Fibroblast of skin of scalp (primary cell): ENCODE results near the gene ZFR.
A peak's percentile ranks its signal among the peaks of the same experiment; 100 is the strongest.
"Not testable (repeated sequence)": the region's sequence is repeated elsewhere in the genome, so short reads cannot be mapped to it uniquely, and the experiment has no call there.

Source experiments
- DNase-seq: peaks from one replicate; pipeline ENCODE4 v3.0.0-alpha.2; 2013

Gene ZFR

DNA sequence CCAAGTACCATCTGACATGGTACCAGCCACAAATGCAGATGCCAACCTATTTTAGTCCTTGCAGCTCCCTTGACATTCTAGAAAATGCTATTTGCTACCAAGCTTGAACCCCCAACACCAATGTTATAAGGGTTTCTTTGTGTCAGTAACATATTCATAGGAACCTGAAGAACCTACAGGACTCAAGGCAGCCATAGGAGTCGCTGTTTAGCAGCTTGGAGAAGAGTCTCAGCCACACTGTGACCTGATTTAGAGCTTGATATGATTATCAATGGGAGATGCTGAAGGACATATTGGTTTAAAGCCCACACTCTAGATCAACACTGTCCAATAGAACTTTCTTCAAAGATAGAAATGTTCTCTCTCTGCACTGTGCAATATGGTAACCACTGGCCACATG is 6.4 kb upstream of the ZFR start:
- no peak for DNase-seq

- DNase-seq: peak; percentile 78
These were observed 4.7 kb upstream of the ZFR start for GRCh38 chr5:32449262-32449661.

GRCh38 chr5:32446630-32447029 is 2.1 kb upstream of the ZFR start:
- no peak for DNase-seq

DNA sequence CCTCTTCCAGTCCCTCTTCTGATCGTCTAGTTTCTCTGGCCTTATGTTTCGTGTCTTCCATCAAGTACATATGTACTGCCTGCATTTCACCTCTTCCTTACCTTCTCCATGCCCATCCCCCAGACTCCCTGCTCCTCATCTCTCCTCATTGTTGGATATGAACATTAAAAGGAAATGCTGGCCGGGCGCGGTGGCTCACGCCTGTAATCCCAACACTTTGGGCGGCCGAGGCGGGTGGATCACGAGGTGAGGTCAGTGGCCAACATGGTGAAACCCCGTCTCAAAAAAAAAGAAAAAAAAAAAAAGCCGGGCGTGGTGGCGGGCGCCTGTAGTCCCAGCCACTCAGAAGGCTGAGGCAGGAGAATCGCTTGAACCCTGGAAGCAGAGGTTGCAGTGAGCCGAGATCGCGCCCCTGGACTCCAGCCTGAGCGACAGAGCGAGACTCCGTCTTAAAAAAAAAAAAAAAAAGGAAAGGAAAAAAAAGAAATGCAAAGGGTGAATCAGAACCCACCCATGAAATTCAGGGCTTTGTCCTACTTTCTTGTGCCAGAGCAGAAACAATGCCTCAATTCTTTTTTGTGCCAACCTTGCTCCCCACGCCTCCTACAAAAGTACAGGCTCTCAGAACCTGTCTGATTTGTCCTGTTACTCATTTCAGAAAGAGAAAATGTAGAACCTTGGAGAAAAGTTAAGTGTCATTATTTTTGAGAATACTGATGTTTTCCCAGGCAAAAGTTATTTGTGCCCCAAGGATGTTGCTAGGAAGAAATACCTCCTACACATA is 1.5 kb upstream of the ZFR start:
- no peak for DNase-seq

DNA sequence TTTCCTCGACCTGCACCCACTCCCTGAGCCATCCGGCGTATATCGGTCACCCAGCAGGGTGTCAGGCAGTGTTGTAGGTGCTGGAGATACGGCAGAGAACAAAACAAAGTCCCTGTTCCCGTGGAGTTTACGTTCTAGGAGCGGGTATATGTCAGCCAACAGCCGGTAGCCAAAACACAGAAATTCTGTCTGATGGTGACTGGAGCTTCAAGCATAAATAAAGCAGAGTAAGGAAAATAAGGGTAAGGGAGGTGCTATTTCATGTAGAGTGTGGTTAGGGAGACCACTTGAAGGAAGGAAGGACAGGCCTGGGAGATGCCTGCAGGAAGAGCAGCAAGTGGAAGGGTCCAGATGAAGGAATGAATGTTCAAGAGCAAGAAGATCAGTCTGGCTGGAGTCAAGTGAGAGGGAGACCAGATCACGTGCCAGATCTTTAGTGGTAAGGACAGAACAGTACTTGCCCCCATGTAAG is 783 bp upstream of the ZFR start:
- DNase-seq: no peak

DNA sequence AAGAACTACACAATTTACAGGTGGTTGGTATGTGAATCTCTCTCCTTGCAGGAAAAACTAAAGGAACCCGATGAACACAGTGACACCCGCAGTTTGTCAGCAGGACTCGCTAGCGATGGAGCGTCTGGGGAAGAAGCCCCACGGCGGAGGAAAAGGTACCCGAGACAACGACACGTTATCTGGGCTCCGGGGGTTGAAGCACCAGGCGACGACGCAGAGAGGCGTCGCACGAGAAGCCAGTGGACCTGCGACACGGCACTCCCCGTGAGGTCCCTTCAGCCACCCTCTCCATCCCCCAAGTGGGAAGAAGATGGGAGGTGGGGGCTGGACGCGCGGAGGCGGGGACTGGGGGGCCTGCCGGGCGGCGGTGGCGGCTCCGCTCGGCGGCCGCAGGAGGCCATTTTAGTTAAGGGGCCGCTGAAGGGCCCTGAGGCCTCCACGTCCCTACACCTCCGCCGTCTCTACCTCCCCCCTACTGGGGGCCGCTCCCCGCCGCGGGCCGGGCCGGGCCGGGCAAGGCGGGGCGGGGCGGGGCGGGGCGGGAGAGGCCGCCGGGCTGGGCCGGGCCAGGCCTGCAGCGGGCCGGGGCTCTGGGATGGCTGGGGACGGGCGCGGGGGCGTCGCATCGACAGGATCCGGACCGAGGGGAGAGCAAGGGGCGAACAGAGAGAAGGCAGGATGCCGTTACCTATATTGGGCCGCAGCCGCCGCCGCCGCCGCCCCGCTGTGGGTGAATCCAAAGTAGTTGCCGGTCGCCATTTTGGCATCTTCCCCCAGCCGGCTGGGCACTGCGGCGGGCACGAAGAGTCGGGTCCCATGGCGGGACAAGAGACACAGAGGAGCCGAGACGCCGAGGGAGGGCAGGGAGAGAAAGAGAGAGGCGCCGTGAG is 754 bp downstream of the ZFR start:
- peak; percentile 55 for DNase-seq

- DNase-seq: peak; percentile 53
These were observed 1.4 kb downstream of the ZFR start for GRCh38 chr5:32443145-32443540.

- DNase-seq: no peak
These were observed 5.4 kb downstream of the ZFR start for GRCh38 chr5:32439086-32439642.

GRCh38 chr5:32436553-32437242 is 7.8 kb downstream of the ZFR start:
- no peak for DNase-seq

DNA sequence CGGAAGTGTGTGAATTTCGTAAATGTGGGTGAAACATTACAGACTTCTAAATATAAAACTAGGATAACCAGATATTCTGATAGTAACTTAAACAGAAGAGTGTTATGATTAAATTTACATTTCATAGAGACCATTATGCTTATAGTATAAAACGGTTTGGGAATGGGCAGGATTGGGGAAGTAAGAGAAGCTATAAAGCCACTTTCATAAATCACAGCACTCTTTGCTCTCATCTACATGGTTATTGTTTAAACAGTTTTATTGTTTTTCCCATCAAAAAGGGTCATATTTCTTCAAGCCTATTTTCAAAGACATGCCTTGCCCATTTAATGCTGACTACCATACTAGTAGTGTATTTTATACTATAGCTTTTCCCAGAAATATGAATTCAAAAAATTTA is 9.2 kb downstream of the ZFR start:
- no peak for DNase-seq

DNA sequence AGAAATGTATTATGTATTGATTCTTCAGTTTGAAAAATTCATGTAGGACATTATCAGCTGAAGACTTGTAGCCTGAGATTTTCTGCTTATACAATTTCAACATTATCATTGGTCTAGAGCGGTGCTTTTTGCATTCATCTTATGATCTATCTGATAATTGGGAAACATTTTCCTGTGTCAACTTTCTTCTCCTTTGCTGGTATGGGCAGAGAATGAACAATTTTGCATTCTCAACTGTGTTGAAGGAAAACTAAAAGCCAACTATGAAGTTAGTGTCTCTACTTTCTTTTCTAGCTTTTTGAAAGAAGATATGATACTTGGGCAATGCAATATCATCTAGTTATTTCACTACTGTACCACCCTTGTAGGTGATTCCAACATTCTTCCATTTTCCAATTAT is 10.3 kb downstream of the ZFR start:
- no peak for DNase-seq

GRCh38 chr5:32432633-32433032 is 11.9 kb downstream of the ZFR start:
- DNase-seq: no peak

DNA sequence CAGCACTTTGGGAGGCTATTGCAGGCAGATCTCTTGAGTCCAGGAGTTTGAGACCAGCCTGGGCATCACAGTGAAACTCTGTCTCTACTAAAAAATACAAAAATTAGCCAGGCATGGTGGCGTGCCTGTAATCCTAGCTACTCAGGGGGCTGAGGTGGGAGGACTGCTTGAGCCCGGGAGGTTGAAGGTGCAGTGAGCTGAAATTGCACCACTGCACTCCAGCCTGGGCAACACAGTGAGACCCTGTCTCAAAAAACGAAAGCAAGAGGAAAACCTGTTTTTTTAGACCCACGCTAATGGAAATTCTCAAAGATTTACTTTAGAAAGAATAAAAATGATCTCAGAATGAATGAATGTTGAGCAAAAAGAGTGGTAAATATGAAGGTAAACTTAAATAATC is 13.7 kb downstream of the ZFR start:
- DNase-seq: not testable (repeated sequence)

- no peak for DNase-seq
These were observed 16.1 kb downstream of the ZFR start for GRCh38 chr5:32428426-32428825.

GRCh38 chr5:32426440-32427151 is 17.9 kb downstream of the ZFR start:
- no peak for DNase-seq

DNA sequence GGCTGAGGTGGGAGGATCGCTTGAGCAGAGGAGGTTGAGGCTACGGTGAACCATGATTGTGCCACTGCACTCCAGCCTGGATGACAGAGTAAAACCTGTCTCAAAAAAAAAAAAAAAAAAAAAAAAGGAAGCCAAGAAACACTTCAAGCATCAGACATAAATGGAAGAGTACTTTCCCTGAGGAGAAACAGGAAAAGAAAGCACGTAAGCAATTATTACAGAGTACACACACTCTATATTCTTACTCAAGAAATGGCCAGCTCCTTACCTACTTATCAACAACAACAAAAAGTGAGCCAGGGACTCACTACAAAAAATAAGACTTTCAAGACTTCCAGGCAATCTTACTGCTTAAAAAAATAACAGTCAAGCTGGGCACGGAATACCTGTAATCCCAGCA is 21.8 kb downstream of the ZFR start:
- no peak for DNase-seq

DNA sequence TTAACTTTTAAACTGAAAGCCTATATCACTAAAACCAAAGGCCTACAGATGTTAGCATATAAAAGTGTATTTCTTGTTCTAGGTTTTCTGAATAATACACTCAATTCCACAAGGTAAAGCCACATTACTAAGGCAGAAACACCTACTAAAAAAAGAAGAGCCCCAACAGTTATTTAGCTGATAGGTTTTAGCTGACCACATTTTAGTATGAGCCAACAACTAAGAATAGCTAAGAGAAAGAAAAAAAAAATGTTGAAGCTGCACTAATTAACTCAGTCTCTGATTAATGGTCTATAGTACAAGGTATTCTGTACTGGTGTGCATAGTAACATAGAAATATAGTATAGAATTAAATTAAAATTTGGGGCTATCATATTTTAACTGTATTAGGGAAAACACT is 23.5 kb downstream of the ZFR start:
- DNase-seq: no peak

- peak; percentile 77 for DNase-seq
These were observed 24.0 kb downstream of the ZFR start for GRCh38 chr5:32420506-32420905.

DNA sequence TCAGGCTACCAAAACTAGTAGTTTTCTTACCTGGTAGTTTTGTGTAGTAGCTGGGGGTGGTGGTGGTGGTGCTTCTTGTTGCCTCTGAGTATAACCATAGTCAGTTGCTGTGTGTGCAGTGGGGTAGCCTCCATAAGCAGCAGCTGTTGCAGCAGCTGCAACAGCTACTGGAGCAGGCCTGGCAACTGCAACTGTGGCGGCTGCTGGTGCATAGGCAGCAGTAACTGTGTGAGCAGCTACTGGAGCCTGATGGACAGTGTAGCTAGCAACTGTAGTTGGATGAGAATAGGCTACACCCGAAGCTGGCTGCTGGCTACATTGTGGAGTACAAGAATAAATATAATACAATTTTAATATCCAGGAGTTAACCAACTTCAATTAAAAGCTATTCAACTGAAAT is 24.7 kb downstream of the ZFR start:
- DNase-seq: no peak

DNA sequence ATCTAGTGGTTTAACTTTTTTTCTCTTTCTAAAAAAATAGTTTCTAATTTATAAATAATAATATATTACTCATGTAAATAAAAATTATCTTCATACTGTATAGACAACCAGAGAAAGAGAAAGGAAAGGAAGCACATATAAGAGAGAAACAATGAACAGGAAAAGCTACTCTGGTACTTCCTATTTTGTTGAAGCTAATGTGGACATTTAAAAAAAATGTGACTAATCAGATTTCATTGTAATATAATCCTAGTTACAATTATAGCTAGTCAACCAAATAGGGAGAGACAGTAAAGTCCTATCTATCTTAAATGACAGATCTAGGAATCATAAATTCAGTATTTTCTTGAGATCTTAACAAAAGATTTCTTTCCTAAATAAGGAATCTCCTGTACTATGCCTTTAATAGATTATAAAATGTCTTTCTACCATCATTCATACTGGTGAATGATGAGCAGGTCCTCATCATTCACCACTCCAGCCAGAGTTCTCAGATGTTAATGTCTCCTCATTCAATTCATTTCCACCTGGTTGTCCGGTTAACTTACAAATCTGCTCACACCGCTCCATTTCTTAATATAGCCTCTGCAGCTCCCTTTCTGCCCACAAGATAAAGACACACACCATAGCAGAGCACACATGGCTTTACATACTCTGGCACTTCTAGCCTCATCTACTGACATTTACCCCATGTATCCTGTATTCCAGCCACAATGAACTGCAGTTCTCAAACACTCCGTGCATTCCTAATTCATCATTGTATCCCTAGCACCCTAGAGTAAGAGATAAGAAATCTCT is 30.9 kb downstream of the ZFR start:
- no peak for DNase-seq

GRCh38 chr5:32410630-32411029 is 33.9 kb downstream of the ZFR start:
- no peak for DNase-seq
